Ishikawa (cell line): ENCODE data around the gene MYL4.

Source experiments
- CEBPB ChIP-seq: IDR thresholded peaks from 2 replicates; pipeline ENCODE4 v1.6.1; 2012
- CREB1 ChIP-seq: IDR thresholded peaks from 2 replicates; pipeline ENCODE4 v1.6.1; 2012; ENCODE audit warnings: low read depth
- EGR1 ChIP-seq: IDR thresholded peaks from 2 replicates; pipeline ENCODE4 v1.6.1; 2012
- EP300 ChIP-seq: IDR thresholded peaks from 2 replicates; pipeline ENCODE4 v1.6.1; 2012; ENCODE audit warnings: borderline replicate concordance
- FOXM1 ChIP-seq: IDR thresholded peaks from 2 replicates; pipeline ENCODE4 v1.6.1; 2012; ENCODE audit warnings: low read depth, borderline replicate concordance
- NFIC ChIP-seq: IDR thresholded peaks from 2 replicates; pipeline ENCODE4 v1.6.1; 2012
- RAD21 ChIP-seq: IDR thresholded peaks from 2 replicates; pipeline ENCODE4 v1.6.1; 2012; ENCODE audit warnings: low read depth
- TAF1 ChIP-seq: IDR thresholded peaks from 2 replicates; pipeline ENCODE4 v1.6.1; 2012; ENCODE audit warnings: low read depth, mild to moderate bottlenecking
- TCF12 ChIP-seq: IDR thresholded peaks from 2 replicates; pipeline ENCODE4 v1.6.1; 2012; ENCODE audit warnings: low read depth
- TEAD4 ChIP-seq: IDR thresholded peaks from 2 replicates; pipeline ENCODE4 v1.6.1; 2012
- YY1 ChIP-seq: IDR thresholded peaks from 2 replicates; pipeline ENCODE4 v1.6.1; 2012; ENCODE audit warnings: low read depth
- ZBTB7A ChIP-seq: IDR thresholded peaks from 2 replicates; pipeline ENCODE4 v1.6.1; 2012; ENCODE audit warnings: low read depth
- TF ChIP-seq, protein P1 (sequence below): IDR thresholded peaks from 2 replicates; pipeline ENCODE4 v1.6.1; 2012
- TF ChIP-seq, protein P2 (sequence below): IDR thresholded peaks from 2 replicates; pipeline ENCODE4 v1.6.1; 2012
- TF ChIP-seq, protein P3 (sequence below): IDR thresholded peaks from 2 replicates; pipeline ENCODE4 v1.6.1; 2012; ENCODE audit warnings: low read depth, mild to moderate bottlenecking

The MYL4 gene

DNA sequence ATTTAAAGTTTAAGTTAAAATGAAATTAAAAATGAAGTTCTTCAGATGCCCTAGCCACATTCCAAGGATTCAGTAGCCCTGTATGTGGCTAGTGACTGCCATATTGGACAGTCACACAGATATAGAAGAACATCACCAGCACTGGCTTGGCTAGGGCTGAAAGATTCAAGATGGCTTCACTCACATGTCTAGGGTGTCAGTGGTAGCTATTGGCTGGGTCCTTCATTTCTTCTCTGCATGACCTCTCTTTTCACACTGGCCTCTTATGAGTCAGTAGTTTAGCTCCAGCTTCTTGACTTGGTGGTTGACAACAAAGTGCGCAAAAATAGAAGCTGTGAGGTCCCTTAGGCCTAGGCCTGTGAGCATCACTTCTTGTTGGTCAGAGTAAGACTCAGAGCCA is 18.4 kb upstream of the MYL4 start:
- no peak for TF ChIP-seq EP300
- TF ChIP-seq YY1, result no peak
- no peak for TF ChIP-seq ZBTB7A
- TF ChIP-seq, protein P1, sequence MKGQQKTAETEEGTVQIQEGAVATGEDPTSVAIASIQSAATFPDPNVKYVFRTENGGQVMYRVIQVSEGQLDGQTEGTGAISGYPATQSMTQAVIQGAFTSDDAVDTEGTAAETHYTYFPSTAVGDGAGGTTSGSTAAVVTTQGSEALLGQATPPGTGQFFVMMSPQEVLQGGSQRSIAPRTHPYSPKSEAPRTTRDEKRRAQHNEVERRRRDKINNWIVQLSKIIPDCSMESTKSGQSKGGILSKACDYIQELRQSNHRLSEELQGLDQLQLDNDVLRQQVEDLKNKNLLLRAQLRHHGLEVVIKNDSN, result no peak
- TF ChIP-seq EGR1, result no peak
- TF ChIP-seq RAD21, result no peak
- TF ChIP-seq TEAD4, result no peak
- TF ChIP-seq, protein P2, sequence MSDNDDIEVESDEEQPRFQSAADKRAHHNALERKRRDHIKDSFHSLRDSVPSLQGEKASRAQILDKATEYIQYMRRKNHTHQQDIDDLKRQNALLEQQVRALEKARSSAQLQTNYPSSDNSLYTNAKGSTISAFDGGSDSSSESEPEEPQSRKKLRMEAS, result no peak
- no peak for TF ChIP-seq TCF12
- TF ChIP-seq FOXM1, result no peak
- TF ChIP-seq, protein P3, sequence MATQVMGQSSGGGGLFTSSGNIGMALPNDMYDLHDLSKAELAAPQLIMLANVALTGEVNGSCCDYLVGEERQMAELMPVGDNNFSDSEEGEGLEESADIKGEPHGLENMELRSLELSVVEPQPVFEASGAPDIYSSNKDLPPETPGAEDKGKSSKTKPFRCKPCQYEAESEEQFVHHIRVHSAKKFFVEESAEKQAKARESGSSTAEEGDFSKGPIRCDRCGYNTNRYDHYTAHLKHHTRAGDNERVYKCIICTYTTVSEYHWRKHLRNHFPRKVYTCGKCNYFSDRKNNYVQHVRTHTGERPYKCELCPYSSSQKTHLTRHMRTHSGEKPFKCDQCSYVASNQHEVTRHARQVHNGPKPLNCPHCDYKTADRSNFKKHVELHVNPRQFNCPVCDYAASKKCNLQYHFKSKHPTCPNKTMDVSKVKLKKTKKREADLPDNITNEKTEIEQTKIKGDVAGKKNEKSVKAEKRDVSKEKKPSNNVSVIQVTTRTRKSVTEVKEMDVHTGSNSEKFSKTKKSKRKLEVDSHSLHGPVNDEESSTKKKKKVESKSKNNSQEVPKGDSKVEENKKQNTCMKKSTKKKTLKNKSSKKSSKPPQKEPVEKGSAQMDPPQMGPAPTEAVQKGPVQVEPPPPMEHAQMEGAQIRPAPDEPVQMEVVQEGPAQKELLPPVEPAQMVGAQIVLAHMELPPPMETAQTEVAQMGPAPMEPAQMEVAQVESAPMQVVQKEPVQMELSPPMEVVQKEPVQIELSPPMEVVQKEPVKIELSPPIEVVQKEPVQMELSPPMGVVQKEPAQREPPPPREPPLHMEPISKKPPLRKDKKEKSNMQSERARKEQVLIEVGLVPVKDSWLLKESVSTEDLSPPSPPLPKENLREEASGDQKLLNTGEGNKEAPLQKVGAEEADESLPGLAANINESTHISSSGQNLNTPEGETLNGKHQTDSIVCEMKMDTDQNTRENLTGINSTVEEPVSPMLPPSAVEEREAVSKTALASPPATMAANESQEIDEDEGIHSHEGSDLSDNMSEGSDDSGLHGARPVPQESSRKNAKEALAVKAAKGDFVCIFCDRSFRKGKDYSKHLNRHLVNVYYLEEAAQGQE, result no peak
- TF ChIP-seq CEBPB, result no peak

DNA sequence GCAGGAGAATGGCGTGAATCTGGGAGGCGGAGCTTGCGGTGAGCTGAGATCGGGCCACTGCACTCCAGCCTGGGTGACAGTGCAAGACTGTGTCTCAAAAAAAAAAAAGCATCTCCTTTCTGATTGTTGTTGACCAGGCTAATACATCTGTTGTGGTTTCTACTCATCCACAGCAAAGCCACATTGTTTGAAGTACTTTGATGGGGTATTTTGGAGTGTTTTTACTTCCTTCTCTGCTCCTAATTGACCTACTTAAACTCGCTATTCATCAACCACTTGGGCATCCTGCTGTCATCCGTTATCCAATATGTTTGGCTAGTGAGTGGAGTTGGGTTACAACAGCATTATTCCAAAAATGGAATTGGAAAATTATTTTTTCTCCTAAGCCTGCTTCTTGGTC is 16.6 kb upstream of the MYL4 start:
- TF ChIP-seq RAD21 (no peak), ZBTB7A (no peak), CREB1 (no peak), EGR1 (no peak), NFIC (no peak), TEAD4 (no peak), EP300 (no peak), TCF12 (no peak), YY1 (no peak), TAF1 (no peak), CEBPB (no peak), FOXM1 (no peak)
- TF ChIP-seq, protein P2, result no peak
- TF ChIP-seq, protein P3, result no peak
- TF ChIP-seq, protein P1, result no peak

DNA sequence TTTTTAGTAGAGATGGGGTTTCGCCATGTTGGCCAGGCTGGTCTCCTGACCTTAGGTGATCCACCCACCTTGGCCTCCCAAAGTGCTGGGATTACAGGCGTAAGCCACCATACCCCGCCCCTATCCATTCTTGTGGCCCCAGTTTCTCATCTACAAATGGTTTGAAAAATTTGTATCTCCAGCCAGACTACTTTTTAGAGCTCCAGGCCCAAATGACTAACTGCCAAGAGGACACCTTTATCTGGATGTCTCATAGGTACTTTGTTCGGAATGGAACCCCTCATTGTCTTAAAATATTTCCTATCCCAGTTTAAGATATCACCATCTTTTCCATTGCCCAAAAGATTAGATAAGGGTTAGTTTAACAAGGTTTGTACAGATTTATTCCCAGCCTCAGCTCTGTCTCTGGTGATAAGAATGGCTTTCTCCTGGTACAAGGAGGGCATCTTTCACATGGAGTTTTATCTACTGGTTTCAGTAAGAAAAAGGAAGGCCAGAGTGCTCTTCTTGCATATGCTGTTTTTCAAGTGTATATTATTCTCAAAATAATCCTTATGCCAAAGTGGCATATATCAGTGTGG is 15.1 kb upstream of the MYL4 start:
- TF ChIP-seq ZBTB7A (no peak), RAD21 (no peak), NFIC (no peak)

DNA sequence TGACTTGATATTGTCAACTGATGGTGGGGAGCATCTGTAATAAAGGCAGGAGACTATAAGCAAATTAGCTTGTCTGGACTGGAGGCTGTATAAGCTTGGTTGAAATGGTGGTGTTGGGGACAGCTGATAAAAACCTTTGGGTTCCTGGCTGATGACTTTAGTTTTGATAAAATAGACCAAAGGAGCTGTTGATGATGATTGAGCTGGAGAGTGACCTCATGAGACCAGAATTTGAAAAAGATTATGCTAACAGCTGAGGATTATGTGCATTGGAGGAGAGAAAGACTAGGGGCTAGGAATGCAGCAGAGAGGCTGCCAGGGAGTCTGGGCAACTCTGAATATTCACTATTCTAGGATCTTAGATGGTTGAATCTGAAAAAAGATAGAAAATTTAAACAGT is 11.3 kb upstream of the MYL4 start:
- TF ChIP-seq EP300 (no peak), TCF12 (no peak), TEAD4 (no peak), TAF1 (no peak), CREB1 (no peak), EGR1 (no peak), YY1 (no peak), NFIC (no peak), RAD21 (no peak)
- TF ChIP-seq, protein P2, result no peak

DNA sequence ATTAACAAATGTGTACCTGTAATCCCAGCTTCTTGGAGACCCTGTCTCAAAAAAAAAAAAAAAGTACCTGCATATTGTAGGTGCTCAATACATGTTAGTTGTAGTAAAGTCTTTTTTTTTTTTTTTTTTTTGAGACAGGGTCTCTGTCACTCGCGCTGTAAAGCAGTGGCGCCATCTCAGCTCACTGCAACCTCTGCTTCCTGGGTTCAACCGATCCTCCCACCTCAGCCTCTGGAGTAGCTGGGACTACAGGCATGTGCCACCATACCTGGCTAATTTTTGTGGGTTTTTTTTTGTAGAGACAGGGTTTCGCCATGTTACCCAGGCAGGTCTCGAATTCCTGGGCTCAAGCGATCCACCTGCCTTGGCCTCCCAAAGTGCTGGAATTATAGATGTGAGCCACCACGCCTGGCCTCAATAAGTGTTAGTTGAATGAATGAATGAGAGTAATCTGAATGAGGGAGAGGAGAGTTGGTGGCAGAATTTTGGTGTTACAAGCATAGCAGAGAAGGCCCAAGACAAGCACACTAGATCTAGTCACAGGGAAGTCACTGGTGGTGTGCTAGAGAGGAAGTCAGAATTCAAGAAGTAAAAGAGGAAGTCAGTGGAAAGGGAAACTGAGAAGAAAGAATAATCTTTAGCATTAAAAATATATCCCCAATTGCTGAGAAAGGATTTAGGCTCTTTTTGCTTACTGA is 9.4 kb upstream of the MYL4 start:
- TF ChIP-seq TAF1 (no peak), CREB1 (no peak), FOXM1 (no peak), TEAD4 (no peak), NFIC (no peak), RAD21 (no peak), EP300 (no peak), CEBPB (no peak), ZBTB7A (no peak), TCF12 (no peak), YY1 (no peak), EGR1 (no peak)
- TF ChIP-seq, protein P1, result no peak
- TF ChIP-seq, protein P3, result no peak
- TF ChIP-seq, protein P2, result no peak
